ENCODE measurements around the gene TTLL1.

The TTLL1 gene

GRCh38 chr22:42990131-42990838, 98.9 kb downstream of the TTLL1 start:
- no peak for DNase-seq

Data from NCI-H1048 (cell line).